NAMALWA (cell line): Measurements from ENCODE around the gene RHNO1.

Source experiments
- DNase-seq: peaks from one replicate; pipeline ENCODE4 v3.0.0-alpha.2; 2015; ENCODE audit warnings: low spot score

The RHNO1 gene

GRCh38 chr12:2902272-2902880 is 25.4 kb downstream of the RHNO1 start:
- no peak for DNase-seq

- DNase-seq = no peak
These were observed 27.2 kb downstream of the RHNO1 start for GRCh38 chr12:2904260-2904659.

GRCh38 chr12:2912216-2912575 is 35.2 kb downstream of the RHNO1 start:
- no peak for DNase-seq

- DNase-seq = no peak
These were observed 42.2 kb downstream of the RHNO1 start for GRCh38 chr12:2919249-2919648.

- no peak for DNase-seq
These were observed 45.3 kb downstream of the RHNO1 start for GRCh38 chr12:2922329-2922728.

GRCh38 chr12:2923057-2923456 is 46.0 kb downstream of the RHNO1 start:
- no peak for DNase-seq

- DNase-seq = no peak
These were observed 47.0 kb downstream of the RHNO1 start for GRCh38 chr12:2924019-2924418.

GRCh38 chr12:2925322-2925995 is 48.4 kb downstream of the RHNO1 start:
- no peak for DNase-seq

- no peak for DNase-seq
These were observed 53.8 kb downstream of the RHNO1 start for GRCh38 chr12:2930865-2931264.

- DNase-seq = no peak
These were observed 56.6 kb downstream of the RHNO1 start for GRCh38 chr12:2933586-2933985.

- DNase-seq = no peak
These were observed 57.3 kb downstream of the RHNO1 start for GRCh38 chr12:2934371-2934770.

- no peak for DNase-seq
These were observed 59.3 kb downstream of the RHNO1 start for GRCh38 chr12:2936301-2936700.

GRCh38 chr12:2937500-2937899 is 60.5 kb downstream of the RHNO1 start:
- DNase-seq = no peak
